AG08396 (cell line): Measurements from ENCODE around the gene XPA.
"Not testable (repeated sequence)": the region's sequence is repeated elsewhere in the genome, so short reads cannot be mapped to it uniquely, and the experiment has no call there.

Source experiments
- DNase-seq: peaks from one replicate; pipeline ENCODE4 v3.0.0; 2012; ENCODE audit warnings: low spot score, mixed read lengths

The XPA gene

GRCh38 chr9:97696803-97697601, at the start of gene XPA:
Gene XPA, minus strand, starts transcription at chr9:97697340. Its CDS starts 48 bp downstream, at chr9:97697292.
- peak; percentile 99 for DNase-seq

GRCh38 chr9:97744710-97745708, 47.9 kb upstream of the XPA start:
- DNase-seq: no peak

- DNase-seq: not testable (repeated sequence)
These were observed 46.9 kb upstream of the XPA start for GRCh38 chr9:97744025-97744424.

- DNase-seq: no peak
These were observed 45.4 kb upstream of the XPA start for GRCh38 chr9:97742545-97742944.

- DNase-seq: no peak
These were observed 44.8 kb upstream of the XPA start for GRCh38 chr9:97741947-97742346.

GRCh38 chr9:97740848-97741821, 44.0 kb upstream of the XPA start:
- peak; percentile 56 for DNase-seq

GRCh38 chr9:97737429-97737828, 40.3 kb upstream of the XPA start:
- peak; percentile 66 for DNase-seq

- DNase-seq: no peak
These were observed 38.0 kb upstream of the XPA start for GRCh38 chr9:97735070-97735600.

GRCh38 chr9:97726716-97727115, 29.6 kb upstream of the XPA start:
- DNase-seq: no peak

GRCh38 chr9:97723819-97724218, 26.7 kb upstream of the XPA start:
- DNase-seq: no peak

GRCh38 chr9:97722331-97722730, 25.2 kb upstream of the XPA start:
- DNase-seq: no peak

- DNase-seq: peak; percentile 38
These were observed 24.3 kb upstream of the XPA start for GRCh38 chr9:97721396-97721795.

GRCh38 chr9:97717866-97718265, 20.7 kb upstream of the XPA start:
- no peak for DNase-seq

- DNase-seq: peak; percentile 56
These were observed 17.3 kb upstream of the XPA start for GRCh38 chr9:97714435-97714834.

- DNase-seq: no peak
These were observed 14.1 kb upstream of the XPA start for GRCh38 chr9:97711223-97711626.

- DNase-seq: peak; percentile 79
These were observed 13.4 kb upstream of the XPA start for GRCh38 chr9:97710356-97711222.

GRCh38 chr9:97706246-97706645, 9.1 kb upstream of the XPA start:
- DNase-seq: no peak

- DNase-seq: no peak
These were observed 8.3 kb upstream of the XPA start for GRCh38 chr9:97705354-97705950.

GRCh38 chr9:97704851-97705250, 7.7 kb upstream of the XPA start:
- DNase-seq: no peak

GRCh38 chr9:97704345-97704677, 7.2 kb upstream of the XPA start:
- no peak for DNase-seq
